Keratinocyte (primary cell): ENCODE measurements around the gene FBXW2.

Source experiments
- EZH2 ChIP-seq: IDR thresholded peaks from one replicate; pipeline ENCODE4 v1.6.1; 2012; ENCODE audit warnings: inconsistent platforms, mild to moderate bottlenecking, low read length, moderate library complexity
- TF ChIP-seq, protein P1 (sequence below), 3 experiments: IDR thresholded peaks in 1 of 3; conservative IDR thresholded peaks in 1 of 3; optimal IDR thresholded peaks in 1 of 3; 2 replicates in 2 of 3; 3 replicates in 1 of 3; pipeline versions ENCODE3 to v1.5.1; 2011; ENCODE audit warnings: low read length in 3 of 3, mild to moderate bottlenecking in 3 of 3, moderate library complexity in 2 of 3, control low read depth in 1 of 3, inconsistent platforms in 1 of 3; ENCODE audit not compliant: insufficient read depth in 2 of 3; ENCODE audit errors: extremely low read depth in 1 of 3

DNA sequence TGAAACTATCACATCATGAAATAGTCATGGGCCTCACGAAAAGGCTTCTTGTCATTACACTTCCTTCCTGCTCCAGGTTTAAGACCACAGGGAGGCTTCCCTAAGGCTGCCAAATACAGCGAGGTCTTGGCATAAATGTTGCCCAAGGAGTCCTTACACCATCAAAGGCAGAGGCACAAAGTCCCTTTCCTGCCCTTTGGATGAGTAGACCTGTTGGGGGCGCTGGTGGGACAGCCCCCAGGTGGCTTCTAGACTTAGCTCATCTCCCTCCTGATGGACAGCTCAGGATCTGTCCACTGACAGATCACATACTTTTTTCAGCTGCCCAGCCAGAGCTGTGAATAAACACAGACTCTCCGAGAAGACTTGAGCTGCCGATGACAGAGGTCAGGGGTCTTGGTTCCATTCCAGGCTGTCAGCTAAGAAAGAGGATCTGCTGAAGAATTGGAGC is 63.4 kb downstream of the FBXW2 start:
- TF ChIP-seq, protein P1, sequence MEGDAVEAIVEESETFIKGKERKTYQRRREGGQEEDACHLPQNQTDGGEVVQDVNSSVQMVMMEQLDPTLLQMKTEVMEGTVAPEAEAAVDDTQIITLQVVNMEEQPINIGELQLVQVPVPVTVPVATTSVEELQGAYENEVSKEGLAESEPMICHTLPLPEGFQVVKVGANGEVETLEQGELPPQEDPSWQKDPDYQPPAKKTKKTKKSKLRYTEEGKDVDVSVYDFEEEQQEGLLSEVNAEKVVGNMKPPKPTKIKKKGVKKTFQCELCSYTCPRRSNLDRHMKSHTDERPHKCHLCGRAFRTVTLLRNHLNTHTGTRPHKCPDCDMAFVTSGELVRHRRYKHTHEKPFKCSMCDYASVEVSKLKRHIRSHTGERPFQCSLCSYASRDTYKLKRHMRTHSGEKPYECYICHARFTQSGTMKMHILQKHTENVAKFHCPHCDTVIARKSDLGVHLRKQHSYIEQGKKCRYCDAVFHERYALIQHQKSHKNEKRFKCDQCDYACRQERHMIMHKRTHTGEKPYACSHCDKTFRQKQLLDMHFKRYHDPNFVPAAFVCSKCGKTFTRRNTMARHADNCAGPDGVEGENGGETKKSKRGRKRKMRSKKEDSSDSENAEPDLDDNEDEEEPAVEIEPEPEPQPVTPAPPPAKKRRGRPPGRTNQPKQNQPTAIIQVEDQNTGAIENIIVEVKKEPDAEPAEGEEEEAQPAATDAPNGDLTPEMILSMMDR (optimal IDR thresholded peaks at IDR 0.05 in 1 of 3, IDR thresholded peaks at IDR 0.05 in 1 of 3, conservative IDR thresholded peaks at IDR 0.05 in 1 of 3; ENCODE audit: extremely low read depth in 1 of 3, insufficient read depth in 2 of 3, low read length in 3 of 3): no peak
- no peak for TF ChIP-seq EZH2
